ENCODE results near the gene OSBPL6.

GRCh38 chr2:178187861-178188260, 6.5 kb upstream of the OSBPL6 start:
- no peak for TF ChIP-seq POLR2A (IDR thresholded peaks at IDR 0.05)
- no peak for TF ChIP-seq POLR2AphosphoS5 (IDR thresholded peaks at IDR 0.05)
